Parathyroid adenoma (tissue), 2 donors: Measurements from ENCODE around the gene MB.

Experiments
- H2AFZ ChIP-seq: fragments of 300-600 bp; sonication (generic); one replicate; pipeline ENCODE4 v1.7.0; 2017; ENCODE audit warnings: antibody characterized with exemption, mild to moderate bottlenecking
- H3K27ac ChIP-seq: fragments of 300-600 bp; sonication (generic); one replicate; pipeline ENCODE4 v1.7.0; 2017
- H3K27me3 ChIP-seq: fragments of 300-600 bp; sonication (generic); one replicate; pipeline ENCODE4 v1.7.0; 2017; ENCODE audit warnings: low read length; ENCODE audit not compliant: control insufficient read depth, insufficient read depth
- H3K36me3 ChIP-seq: fragments of 300-600 bp; sonication (generic); one replicate; pipeline ENCODE4 v1.7.0; 2017; ENCODE audit warnings: low read length; ENCODE audit not compliant: control insufficient read depth, insufficient read depth
- H3K4me1 ChIP-seq: fragments of 300-600 bp; sonication (generic); one replicate; pipeline ENCODE4 v1.7.0; 2017; ENCODE audit warnings: control low read depth
- H3K4me2 ChIP-seq: fragments of 300-600 bp; sonication (generic); one replicate; pipeline ENCODE4 v1.7.0; 2017; ENCODE audit warnings: low read length
- H3K4me3 ChIP-seq: fragments of 300-600 bp; sonication (generic); one replicate; pipeline ENCODE4 v1.7.0; 2017; ENCODE audit warnings: low read depth, low read length
- H3K79me2 ChIP-seq: fragments of 300-600 bp; sonication (generic); one replicate; pipeline ENCODE4 v1.7.0; 2017; ENCODE audit warnings: control low read depth
- H3K9ac ChIP-seq: fragments of 300-600 bp; sonication (generic); one replicate; pipeline ENCODE4 v1.7.0; 2017; ENCODE audit warnings: mild to moderate bottlenecking
- H3K9me3 ChIP-seq: fragments of 300-600 bp; sonication (generic); one replicate; pipeline ENCODE4 v1.7.0; 2017; ENCODE audit warnings: low read length; ENCODE audit not compliant: control insufficient read depth
- CTCF ChIP-seq: fragments of 300-600 bp; sonication (generic); IDR thresholded peaks from one replicate; pipeline ENCODE4 v1.7.0; 2017; ENCODE audit warnings: antibody characterized with exemption, mild to moderate bottlenecking
- donor health status: primary hyperparathyroidism.

Gene MB

DNA sequence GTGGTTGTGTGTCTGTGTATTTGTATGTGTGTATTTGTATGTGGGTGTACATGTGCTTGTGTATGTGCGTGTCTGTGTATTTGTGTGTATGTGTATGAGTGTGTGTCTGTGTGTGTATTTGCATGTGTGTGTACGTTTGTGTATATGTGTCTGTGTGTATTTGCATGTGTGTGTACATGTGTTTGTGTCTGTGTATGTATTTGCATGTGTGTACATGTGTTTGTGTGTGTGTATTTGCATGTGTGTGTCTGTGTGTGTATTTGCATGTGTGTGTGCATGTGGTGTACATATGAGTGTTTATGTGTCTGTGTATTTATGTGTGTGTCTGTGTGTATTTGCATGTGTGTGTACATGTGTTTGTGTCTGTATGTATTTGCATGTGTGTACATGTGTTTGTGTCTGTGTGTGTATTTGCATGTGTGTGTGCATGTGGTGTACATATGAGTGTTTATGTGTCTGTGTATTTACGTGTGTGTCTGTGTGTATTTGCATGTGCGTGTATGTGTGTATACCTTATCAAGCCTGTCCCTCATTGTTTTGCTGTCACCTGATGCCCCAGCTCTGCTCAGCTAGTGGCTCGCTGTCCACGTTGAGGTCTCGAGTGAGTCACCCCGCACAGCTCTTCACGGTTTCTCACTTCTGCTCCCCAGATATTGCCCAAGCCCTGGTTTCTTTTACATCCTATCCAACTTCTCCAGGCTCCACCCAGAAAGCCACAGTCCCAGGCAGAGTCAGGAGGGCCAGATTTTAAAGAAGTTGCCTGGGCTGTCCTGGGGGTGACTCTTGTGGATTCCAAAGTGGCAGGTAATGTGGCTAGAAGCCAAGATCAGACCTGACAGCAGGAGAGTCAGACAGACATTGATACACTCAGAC is 15.2 kb downstream of the MB start:
- Histone ChIP-seq H3K9ac (no peak overlapping the region), H3K4me1 (no peaks in the 10 kb centered on the region)

GRCh38 chr22:35601013-35601580 is 16.0 kb downstream of the MB start:
- Histone ChIP-seq H3K9me3 (no peaks in the 10 kb centered on the region), H3K4me2 (no peak overlapping the region), H3K36me3 (no peaks in the 10 kb centered on the region), H2AFZ (no peak overlapping the region), H3K27ac (no peak overlapping the region), H3K4me3 (no peak overlapping the region), H3K4me1 (no peaks in the 10 kb centered on the region), H3K79me2 (no peaks in the 10 kb centered on the region), H3K9ac (no peak overlapping the region), H3K27me3 (no peaks in the 10 kb centered on the region)
- TF ChIP-seq CTCF = no peak

More for the DNA sequence above, 15.2 kb downstream of the MB start:
- Histone ChIP-seq H2AFZ (no peak overlapping the region), H3K27me3 (no peaks in the 10 kb centered on the region), H3K36me3 (no peaks in the 10 kb centered on the region), H3K79me2 (no peaks in the 10 kb centered on the region), H3K9me3 (no peaks in the 10 kb centered on the region), H3K4me2 (no peak overlapping the region), H3K4me3 (no peak overlapping the region), H3K27ac (no peak overlapping the region)
- TF ChIP-seq CTCF = no peak

GRCh38 chr22:35600476-35600875 is 16.7 kb downstream of the MB start:
- Histone ChIP-seq H3K79me2 (no peaks in the 10 kb centered on the region), H3K27ac (no peak overlapping the region), H3K36me3 (no peaks in the 10 kb centered on the region), H2AFZ (no peak overlapping the region), H3K27me3 (no peaks in the 10 kb centered on the region), H3K9me3 (no peaks in the 10 kb centered on the region), H3K4me2 (no peak overlapping the region), H3K9ac (no peak overlapping the region), H3K4me3 (no peak overlapping the region), H3K4me1 (no peaks in the 10 kb centered on the region)
- TF ChIP-seq CTCF = no peak

- Histone ChIP-seq H3K9ac (no peak overlapping the region), H3K36me3 (no peaks in the 10 kb centered on the region), H3K4me1 (no peaks in the 10 kb centered on the region), H2AFZ (no peak overlapping the region), H3K9me3 (no peaks in the 10 kb centered on the region), H3K27me3 (no peaks in the 10 kb centered on the region), H3K79me2 (no peaks in the 10 kb centered on the region), H3K4me3 (no peak overlapping the region), H3K27ac (no peak overlapping the region), H3K4me2 (no peak overlapping the region)
- no peak for TF ChIP-seq CTCF
Observed at GRCh38 chr22:35599364-35599763, 17.8 kb downstream of the MB start.

DNA sequence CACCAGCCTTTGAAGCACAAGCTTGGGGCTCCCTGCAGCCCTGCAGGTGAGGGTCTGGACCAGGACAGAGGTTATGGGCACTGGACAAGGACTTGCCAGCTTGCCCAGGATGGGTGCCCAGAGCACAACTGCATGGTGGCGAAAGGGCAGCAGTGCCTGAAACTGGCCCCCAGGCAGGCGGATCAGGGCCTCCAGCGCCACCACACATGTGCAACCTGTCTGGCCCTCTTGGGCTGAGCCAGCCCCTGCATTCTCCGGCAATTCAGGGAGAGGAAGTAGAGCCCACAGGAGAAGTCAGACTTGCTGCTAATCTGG is 18.8 kb downstream of the MB start:
- Histone ChIP-seq H2AFZ (no peak overlapping the region), H3K4me2 (no peak overlapping the region), H3K36me3 (no peaks in the 10 kb centered on the region), H3K9me3 (no peaks in the 10 kb centered on the region), H3K4me3 (no peak overlapping the region), H3K27ac (no peak overlapping the region), H3K79me2 (no peaks in the 10 kb centered on the region), H3K4me1 (no peaks in the 10 kb centered on the region), H3K27me3 (no peaks in the 10 kb centered on the region), H3K9ac (no peak overlapping the region)
- no peak for TF ChIP-seq CTCF
